B cell (primary cell): ENCODE measurements around the gene SCN4A. TPM values are rescaled to one million over a fixed set of nuclear protein-coding genes. Genes with fewer than 3 reads are reported as not detected.

Experiments used
- ATAC-seq: fragments of 200-7000 bp; cut with Tn5 transposase; one replicate; pipeline ENCODE4 v1.10.0; 2021; ENCODE audit warnings: low read depth, mild to moderate bottlenecking, moderate number of reproducible peaks, moderate library complexity
- CTCF ChIA-PET: fragments of 350-600 bp; sonication (Branson Sonifier 250); formaldehyde crosslinking; loops from one replicate; lab custom pipeline; 2021; ENCODE audit warnings: antibody characterized with exemption, inconsistent platforms; lab: Charles Lee
- POLR2A ChIA-PET: fragments of 350-600 bp; sonication (Branson Sonifier 250); formaldehyde crosslinking; loops from one replicate; lab custom pipeline; 2021; ENCODE audit warnings: antibody characterized with exemption; lab: Charles Lee
- DNase-seq: peaks from one replicate; pipeline ENCODE4 v3.0.0; 2013
- H2AFZ ChIP-seq: 2 replicates; pipeline ENCODE4 v1.6.1; 2012; ENCODE audit warnings: mild to moderate bottlenecking, low read depth, low read length; ENCODE audit not compliant: insufficient read depth, poor library complexity, severe bottlenecking
- H3K27ac ChIP-seq, 2 donors: 1 replicate in 1 of 2; 2 replicates in 1 of 2; pipeline ENCODE4 v1.5.1; 2012 to 2013; ENCODE audit warnings: low read length in 2 of 2, mild to moderate bottlenecking in 2 of 2, moderate library complexity in 1 of 2
- H3K27me3 ChIP-seq, 4 experiments: fragments of 200-600 bp in 1 of 4; sonication (generic) in 1 of 4; replicated peaks in 1 of 4; 1 replicate in 2 of 4; 2 replicates in 2 of 4; pipeline versions ENCODE4 v1.6.1 to v1.7.0; 2013 to 2016; ENCODE audit warnings: low read length in 3 of 4, mild to moderate bottlenecking in 2 of 4, mixed read lengths in 1 of 4, moderate library complexity in 1 of 4; ENCODE audit not compliant: insufficient read depth in 4 of 4, control insufficient read depth in 3 of 4; ENCODE audit errors: control extremely low read depth in 1 of 4
- H3K36me3 ChIP-seq, 2 experiments: replicated peaks in 1 of 2; 1 replicate in 1 of 2; 2 replicates in 1 of 2; pipeline versions ENCODE4 v1.6.1 to v1.7.1; 2013; ENCODE audit warnings: low read length in 1 of 2; ENCODE audit not compliant: insufficient read depth in 2 of 2, control insufficient read depth in 1 of 2; ENCODE audit errors: control extremely low read depth in 1 of 2, extremely low read depth in 1 of 2
- H3K4me1 ChIP-seq, 2 donors: fragments of 200-600 bp in 1 of 2; sonication (generic) in 1 of 2; 1 replicate in 1 of 2; 2 replicates in 1 of 2; pipeline versions ENCODE4 v1.5.1 to v1.6.1; 2013 to 2017; ENCODE audit warnings: low read length in 2 of 2; ENCODE audit not compliant: control insufficient read depth in 2 of 2, insufficient read depth in 2 of 2
- H3K4me2 ChIP-seq: replicated peaks from 2 replicates; pipeline ENCODE3; 2012; ENCODE audit warnings: mild to moderate bottlenecking, low read depth, low read length; ENCODE audit not compliant: poor library complexity, severe bottlenecking
- H3K4me3 ChIP-seq, 5 experiments: fragments of 200-600 bp in 1 of 5; sonication (generic) in 1 of 5; 1 replicate in 3 of 5; 2 replicates in 2 of 5; pipeline versions ENCODE4 v1.5.1 to v1.7.0; 2011 to 2016; ENCODE audit warnings: low read length in 4 of 5, mild to moderate bottlenecking in 4 of 5, low read depth in 2 of 5, control low read depth in 1 of 5, moderate library complexity in 1 of 5; ENCODE audit not compliant: insufficient read depth in 1 of 5; ENCODE audit errors: control extremely low read depth in 1 of 5, extremely low read depth in 1 of 5
- H3K79me2 ChIP-seq: fragments of 200-600 bp; sonication (generic); one replicate; pipeline ENCODE4 v1.6.0; 2016; ENCODE audit warnings: low read length; ENCODE audit not compliant: control insufficient read depth, insufficient read depth
- H3K9ac ChIP-seq: fragments of 200-600 bp; sonication (generic); 2 replicates; pipeline ENCODE4 v1.6.1; 2017; ENCODE audit warnings: mild to moderate bottlenecking, low read length, moderate library complexity
- H3K9me3 ChIP-seq, 3 donors: one replicate each; pipeline versions ENCODE4 v1.6.1 to v1.7.1; 2013; ENCODE audit warnings: low read length in 2 of 3; ENCODE audit not compliant: control insufficient read depth in 2 of 3, insufficient read depth in 1 of 3; ENCODE audit errors: control extremely low read depth in 1 of 3
- H4K20me1 ChIP-seq: 2 replicates; pipeline ENCODE4 v1.6.0; 2012; ENCODE audit warnings: mild to moderate bottlenecking, low read length; ENCODE audit not compliant: insufficient read depth, control insufficient read depth, poor library complexity, severe bottlenecking
- H3K27ac Mint-ChIP-seq: one replicate; pipeline ENCODE4 v1.8.0; 2021; ENCODE audit warnings: mixed read lengths
- H3K27me3 Mint-ChIP-seq: one replicate; pipeline ENCODE4 v1.8.0; 2021; ENCODE audit warnings: mixed read lengths
- H3K4me1 Mint-ChIP-seq: one replicate; pipeline ENCODE4 v1.8.0; 2021; ENCODE audit warnings: mixed read lengths
- H3K4me3 Mint-ChIP-seq: one replicate; pipeline ENCODE4 v1.8.0; 2021; ENCODE audit warnings: mixed read lengths
- H3K9me3 Mint-ChIP-seq: one replicate; pipeline ENCODE4 v1.8.0; 2022; ENCODE audit warnings: mixed read lengths; ENCODE audit not compliant: insufficient read depth
- CTCF ChIP-seq: fragments of 200-600 bp; IDR thresholded peaks from one replicate; pipeline ENCODE4 v1.8.0; 2022; ENCODE audit warnings: antibody characterized with exemption, mild to moderate bottlenecking
- EZH2 ChIP-seq: IDR thresholded peaks from 2 replicates; pipeline ENCODE4 v1.6.1; 2012; ENCODE audit warnings: borderline replicate concordance, low read depth, mild to moderate bottlenecking, moderate library complexity, low read length; ENCODE audit not compliant: insufficient read depth, poor library complexity, severe bottlenecking
- WGBS: methylation state at CpG from one replicate; pipeline ENCODE4 v1.1.5; 2013; ENCODE audit warnings: missing lambda C conversion rate; ENCODE audit not compliant: insufficient coverage; 5-methylcytosine and 5-hydroxymethylcytosine counted together
- intact Hi-C: fragments of 100-400 bp; cut with micrococcal nuclease; formaldehyde crosslinking; loops from one replicate; pipeline ENCODE4 v1.10.0; 2022
- polyA plus RNA-seq: library from polyadenylated mRNA; depleted of rRNA; stranded (reverse); fragments of >200 nt; gene quantifications from 2 replicates; pipeline ENCODE4 v1.2.3, GENCODE V29; 2012
- total RNA-seq, 2 donors: library from RNA; stranded (reverse); fragments of 120-200 nt in 1 of 2; gene quantifications; 1 replicate in 1 of 2; 2 replicates in 1 of 2; pipeline versions ENCODE4 v1.2.3 to v1.2.4, GENCODE V29; 2013 to 2022

Gene SCN4A
- total and polyA plus RNA-seq, 2 donors (not counting 1 experiment from before 2014, with no cell fraction given) = 1.1 to 1.4 TPM

- Mint-ChIP-seq H3K27ac (peak overlapping the region; percentile 96), H3K27me3 (no peaks in the 10 kb centered on the region), H3K9me3 (no peaks in the 10 kb centered on the region), H3K4me1 (peaks cover 31% of the 10 kb centered on the region), H3K4me3 (peak overlapping the region; percentile 15)
- Histone ChIP-seq H3K36me3 (no peaks in the 10 kb centered on the region), H3K79me2 (no peaks in the 10 kb centered on the region), H3K27me3 (no peaks in the 10 kb centered on the region), H2AFZ (no peak overlapping the region), H3K27ac (peak overlapping the region; percentile 79 to 82), H3K9me3 (no peaks in the 10 kb centered on the region), H3K4me1 (peaks cover 36 to 52% of the 10 kb centered on the region in 2 donors), H3K4me3 (no peak overlapping the region), H3K4me2 (no peak overlapping the region), H3K9ac (no peak overlapping the region), H4K20me1 (no peaks in the 10 kb centered on the region)
- ATAC-seq (no peak), DNase-seq (peak; percentile 19)
- intact Hi-C loops = no loop called here
- ChIA-PET POLR2A (interaction anchor here (1.2 to 1.3 kb wide), 3 partner anchors 9 to 20 kb away, joined by 3 to 5 read pairs (median 4); no protein-coding TSS in a partner anchor), CTCF (interaction anchor here (1.2 to 14.6 kb wide), 10 partner anchors 9 to 179 kb away, joined by 3 to 504 read pairs (median 19); partner anchors contain the start of genes CD79B, CSHL1, GH1 and ICAM2)
- WGBS = 82% methylated on average over 7 of the region's 11 CpGs
- TF ChIP-seq CTCF (peak; percentile 6), EZH2 (no peak)
Observed at GRCh38 chr17:63955232-63955631, 17.5 kb downstream of the SCN4A start.

- ChIA-PET POLR2A (interaction anchor here (0.6 to 1.3 kb wide), 7 partner anchors 17 to 446 kb away, joined by 3 to 7 read pairs (median 5); partner anchors contain the start of gene ERN1), CTCF (interaction anchor here (1.1 to 14.6 kb wide), 12 partner anchors 8 to 179 kb away, joined by 3 to 504 read pairs (median 14); partner anchors contain the start of genes CD79B, CSHL1, GH1 and ICAM2)
- no peaks in the 10 kb centered on the region for H3K9me3 Mint-ChIP-seq
- ATAC-seq = peak; percentile 87
- Histone ChIP-seq H3K36me3 (no peaks in the 10 kb centered on the region), H3K79me2 (peaks cover 3% of the 10 kb centered on the region), H3K9me3 (no peaks in the 10 kb centered on the region), H3K27me3 (no peaks in the 10 kb centered on the region), H3K4me2 (peak overlapping the region; percentile 73), H2AFZ (peak overlapping the region; percentile 47), H3K4me3 (peak overlapping the region in 1 of 5 experiments; percentile 15), H3K4me1 (peaks cover 36 to 58% of the 10 kb centered on the region in 2 donors), H3K27ac (peak overlapping the region; percentile 79 to 82), H4K20me1 (no peaks in the 10 kb centered on the region), H3K9ac (peak overlapping the region; percentile 8)
- H3K4me3 Mint-ChIP-seq = peak overlapping the region; percentile 81
- WGBS = 0% methylated on average over 5 of the region's 11 CpGs
- peak overlapping the region; percentile 96 for H3K27ac Mint-ChIP-seq
- TF ChIP-seq EZH2 = no peak
- TF ChIP-seq CTCF = no peak
- no peaks in the 10 kb centered on the region for H3K27me3 Mint-ChIP-seq
- H3K4me1 Mint-ChIP-seq = peaks cover 30% of the 10 kb centered on the region
- peak; percentile 81 for DNase-seq
- intact Hi-C loops = loop anchor here (1.0 to 5.0 kb wide), 2 partner anchors 71 to 178 kb away; partner anchors contain the start of gene ERN1
Observed at GRCh38 chr17:63954402-63955063, 18.2 kb downstream of the SCN4A start.
